GM12801 (cell line): ENCODE measurements around the gene UNKL.

Experiments used
- CTCF ChIP-seq: IDR thresholded peaks from one replicate; pipeline ENCODE4 v1.5.1; 2011; ENCODE audit warnings: control low read depth; ENCODE audit not compliant: insufficient read length; ENCODE audit errors: extremely low read depth

The UNKL gene

GRCh38 chr16:1393613-1394176, 20.8 kb downstream of the UNKL start:
- TF ChIP-seq CTCF: no peak

GRCh38 chr16:1392826-1393225, 21.7 kb downstream of the UNKL start:
- TF ChIP-seq CTCF: no peak

GRCh38 chr16:1390239-1390779, 24.2 kb downstream of the UNKL start:
- no peak for TF ChIP-seq CTCF

- no peak for TF ChIP-seq CTCF
These were observed 24.7 kb downstream of the UNKL start for GRCh38 chr16:1389762-1390161.

GRCh38 chr16:1387331-1387730, 27.2 kb downstream of the UNKL start:
- TF ChIP-seq CTCF: no peak

- no peak for TF ChIP-seq CTCF
These were observed 29.3 kb downstream of the UNKL start for GRCh38 chr16:1385232-1385631.

- no peak for TF ChIP-seq CTCF
These were observed 30.9 kb downstream of the UNKL start for GRCh38 chr16:1383556-1383955.
